NCI-H1417 treated with DMSO at 0.1 percent for 48 hours (cell line): ENCODE results near the gene ERBB2.
"Not testable (repeated sequence)": the region's sequence is repeated elsewhere in the genome, so short reads cannot be mapped to it uniquely, and the experiment has no call there.

ENCODE experiments used
- DNase-seq: peaks from one replicate; lab custom pipeline; 2025; lab: John Stamatoyannopoulos, UW

ERBB2 gene

DNA sequence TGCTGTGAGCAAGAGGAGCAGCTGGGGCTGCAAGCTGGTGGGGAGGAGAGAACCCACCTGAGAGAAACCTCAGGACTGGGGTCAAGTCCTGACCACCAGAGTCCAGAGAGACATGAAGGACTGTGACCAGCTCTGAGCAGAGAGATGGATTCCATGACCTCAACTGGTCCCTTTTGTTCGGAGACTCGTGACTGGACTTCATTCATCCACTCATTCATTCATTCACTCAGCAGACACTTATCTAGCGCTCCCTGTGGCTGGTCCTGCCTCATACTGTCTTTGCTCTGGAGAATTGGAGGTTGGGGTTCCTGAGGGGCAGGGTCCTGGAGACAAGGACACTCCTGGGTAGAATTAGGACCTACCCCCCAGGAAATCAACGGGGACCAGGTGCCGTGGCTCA lies 4.0 kb downstream of the ERBB2 start:
- DNase-seq = no peak

DNA sequence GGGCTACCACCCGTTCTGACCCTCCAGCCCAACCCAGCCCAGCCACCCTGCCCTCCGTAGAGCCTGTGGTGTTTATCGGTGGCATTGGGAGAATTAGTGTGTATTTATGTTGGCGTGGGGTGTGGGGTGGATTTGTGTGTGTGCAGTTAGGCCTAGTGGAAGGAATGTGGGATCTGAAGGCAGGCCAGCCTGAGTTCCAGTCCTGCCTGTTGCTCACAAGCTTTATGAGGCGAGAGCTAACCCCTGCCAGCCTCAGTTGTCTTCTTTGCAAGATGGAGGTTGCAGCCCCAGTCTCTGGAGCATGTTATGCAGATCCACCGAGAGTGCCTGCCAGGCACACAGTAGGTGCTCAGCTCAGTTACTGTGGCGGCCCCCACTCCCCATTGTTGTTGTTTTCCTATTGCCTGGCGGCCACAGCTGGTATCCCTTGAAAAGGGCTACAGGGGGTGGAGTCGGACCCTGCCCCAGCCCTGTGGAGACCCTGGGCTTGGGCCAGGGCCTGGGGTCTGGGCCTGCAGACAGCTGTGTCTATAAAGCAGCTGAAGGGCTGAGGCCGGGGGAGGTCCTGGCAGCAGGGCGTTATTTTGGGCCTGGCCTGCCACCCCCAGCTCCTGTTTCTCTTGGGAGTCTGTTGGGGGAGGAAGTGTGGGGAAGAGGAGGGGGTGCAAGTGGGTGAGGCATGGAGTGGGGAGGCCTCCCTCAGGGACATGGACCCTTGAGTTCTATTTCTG lies 5.1 kb downstream of the ERBB2 start:
- DNase-seq = no peak

DNA sequence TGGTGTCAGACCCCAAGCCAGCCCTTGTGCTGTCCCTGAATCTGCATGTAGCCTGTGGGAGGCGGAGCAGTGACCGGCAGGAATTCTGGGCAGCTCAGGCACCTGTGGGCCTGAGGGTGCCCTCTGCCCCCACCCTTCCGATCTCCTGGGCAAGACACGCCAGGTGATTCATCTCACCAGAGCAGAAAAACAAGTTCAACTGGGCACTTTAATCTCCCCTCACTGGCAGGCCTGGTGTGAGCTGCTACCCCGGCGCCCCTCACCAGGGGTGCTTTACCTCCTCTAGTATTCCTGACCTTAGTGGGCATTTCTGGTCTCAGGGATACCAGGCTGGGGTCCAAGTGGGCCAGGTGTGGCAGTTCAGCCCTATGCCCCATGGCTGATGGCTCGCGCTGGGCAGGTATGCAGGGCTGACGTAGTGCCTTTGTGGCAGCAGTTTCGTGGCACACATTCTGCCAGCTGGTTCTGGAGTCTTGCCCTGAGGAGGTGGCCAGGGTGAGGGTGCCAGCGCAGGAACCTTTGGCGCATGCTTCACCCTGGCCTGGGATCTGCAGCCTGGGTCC lies 6.0 kb downstream of the ERBB2 start:
- DNase-seq = no peak

DNA sequence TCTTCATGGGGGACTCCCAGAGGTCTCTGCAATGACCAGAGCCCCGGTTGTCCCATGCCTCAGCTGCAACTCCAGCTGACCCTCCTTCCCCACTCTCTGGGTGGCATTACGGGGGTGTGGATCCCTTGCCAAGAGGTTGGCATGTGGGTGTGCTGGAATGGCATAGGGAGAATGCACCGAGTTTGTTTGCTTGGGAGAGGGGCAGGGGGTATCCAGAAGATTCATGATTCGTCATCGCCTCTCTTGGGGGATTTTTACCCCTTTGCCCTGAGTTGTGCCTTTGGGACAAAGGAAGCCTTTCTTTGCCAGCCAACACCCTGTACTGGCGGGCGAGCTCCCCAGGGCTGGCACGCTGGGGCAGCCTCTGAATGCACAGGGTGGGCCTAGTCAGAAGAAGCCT lies 6.5 kb downstream of the ERBB2 start:
- no peak for DNase-seq

DNA sequence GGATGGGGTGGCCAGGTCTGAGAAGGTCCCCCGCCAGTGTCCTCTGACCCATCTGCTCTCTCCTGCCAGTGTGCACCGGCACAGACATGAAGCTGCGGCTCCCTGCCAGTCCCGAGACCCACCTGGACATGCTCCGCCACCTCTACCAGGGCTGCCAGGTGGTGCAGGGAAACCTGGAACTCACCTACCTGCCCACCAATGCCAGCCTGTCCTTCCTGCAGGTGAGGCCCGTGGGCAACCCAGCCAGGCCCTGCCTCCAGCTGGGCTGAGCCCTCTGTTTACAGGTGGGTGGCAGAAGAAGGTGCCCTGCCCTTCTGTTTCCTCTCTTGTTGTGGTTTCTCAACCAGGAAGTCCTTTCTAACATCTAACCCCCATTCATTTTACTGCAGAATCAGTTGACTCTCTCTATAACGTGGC lies 7.1 kb downstream of the ERBB2 start:
- no peak for DNase-seq

DNA sequence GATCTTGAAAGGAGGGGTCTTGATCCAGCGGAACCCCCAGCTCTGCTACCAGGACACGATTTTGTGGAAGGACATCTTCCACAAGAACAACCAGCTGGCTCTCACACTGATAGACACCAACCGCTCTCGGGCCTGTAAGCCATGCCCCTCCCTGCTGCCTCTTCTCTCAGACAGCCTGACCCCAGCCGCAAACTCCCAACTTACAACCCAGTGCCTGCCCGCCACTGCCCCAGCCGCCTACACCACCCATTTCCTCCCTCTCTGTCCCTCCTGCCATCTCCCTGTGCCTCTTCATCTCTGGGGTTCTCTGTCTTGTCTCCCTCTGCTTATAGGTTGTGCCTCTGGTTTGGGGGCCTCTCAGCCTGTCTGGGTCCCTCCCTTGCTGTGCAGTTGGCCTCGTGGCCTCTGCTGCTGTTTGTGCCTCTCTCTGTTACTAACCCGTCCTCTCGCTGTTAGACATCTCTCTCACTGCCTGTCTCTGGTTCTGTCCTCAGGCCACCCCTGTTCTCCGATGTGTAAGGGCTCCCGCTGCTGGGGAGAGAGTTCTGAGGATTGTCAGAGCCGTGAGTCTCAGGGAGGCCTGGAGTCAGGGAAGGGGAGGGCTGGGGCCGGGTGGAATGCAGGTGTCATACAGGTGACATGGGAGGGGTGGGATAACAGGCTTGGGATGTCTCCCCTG lies 9.6 kb downstream of the ERBB2 start:
- DNase-seq = no peak

DNA sequence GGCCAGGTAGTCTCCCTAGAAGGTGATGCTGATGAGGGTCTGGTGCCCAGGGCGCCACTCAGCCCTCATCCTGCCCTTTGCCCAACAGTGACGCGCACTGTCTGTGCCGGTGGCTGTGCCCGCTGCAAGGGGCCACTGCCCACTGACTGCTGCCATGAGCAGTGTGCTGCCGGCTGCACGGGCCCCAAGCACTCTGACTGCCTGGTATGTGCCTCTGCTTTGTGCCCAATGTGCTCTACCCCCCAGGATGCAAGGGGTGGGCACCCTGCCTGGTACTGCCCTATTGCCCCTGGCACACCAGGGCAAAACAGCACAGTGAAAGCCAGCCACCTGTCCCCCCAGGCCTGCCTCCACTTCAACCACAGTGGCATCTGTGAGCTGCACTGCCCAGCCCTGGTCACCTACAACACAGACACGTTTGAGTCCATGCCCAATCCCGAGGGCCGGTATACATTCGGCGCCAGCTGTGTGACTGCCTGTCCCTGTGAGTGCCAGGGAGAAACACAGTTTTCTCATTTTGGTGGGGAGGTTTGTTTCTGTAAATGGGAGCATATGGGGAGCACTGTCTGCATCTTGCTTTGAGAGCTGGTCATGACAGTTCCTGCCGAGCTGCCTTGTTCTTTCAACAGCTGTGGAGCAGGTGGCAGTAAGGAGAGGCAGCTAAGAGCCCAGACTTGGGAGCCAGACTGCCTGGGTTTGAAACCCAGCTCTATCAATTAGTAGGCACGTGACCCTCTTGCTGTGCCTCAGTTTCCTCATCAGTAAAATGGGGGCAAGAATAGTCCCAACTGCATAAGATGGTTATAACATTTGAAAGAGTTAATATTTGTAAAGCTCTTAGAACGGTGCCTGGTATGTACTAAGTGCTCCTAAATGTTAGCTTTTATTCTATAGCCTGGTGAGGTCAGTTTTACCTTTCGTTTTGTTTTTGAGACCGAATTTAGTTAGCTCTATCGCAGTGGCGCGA lies 10.4 kb downstream of the ERBB2 start:
- no peak for DNase-seq

DNA sequence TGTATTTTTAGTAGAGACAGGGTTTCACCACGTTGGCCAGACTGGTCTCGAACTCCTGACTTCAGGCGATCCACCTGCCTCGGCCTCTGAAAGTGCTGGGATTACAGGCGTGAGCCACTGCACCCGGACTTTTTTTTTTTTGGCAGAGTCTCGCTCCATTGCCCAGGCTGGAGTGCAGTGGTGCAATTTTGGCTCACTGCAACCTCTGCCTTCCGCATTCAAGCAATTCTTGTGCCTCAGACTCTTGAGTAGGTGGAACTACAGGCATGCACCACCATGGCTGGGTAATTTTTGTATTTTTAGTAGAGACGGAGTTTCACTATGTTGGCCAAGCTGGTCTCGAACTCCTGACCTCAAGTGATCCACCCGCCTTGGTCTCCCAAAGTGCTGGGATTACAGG lies 11.2 kb downstream of the ERBB2 start:
- DNase-seq = not testable (repeated sequence)

DNA sequence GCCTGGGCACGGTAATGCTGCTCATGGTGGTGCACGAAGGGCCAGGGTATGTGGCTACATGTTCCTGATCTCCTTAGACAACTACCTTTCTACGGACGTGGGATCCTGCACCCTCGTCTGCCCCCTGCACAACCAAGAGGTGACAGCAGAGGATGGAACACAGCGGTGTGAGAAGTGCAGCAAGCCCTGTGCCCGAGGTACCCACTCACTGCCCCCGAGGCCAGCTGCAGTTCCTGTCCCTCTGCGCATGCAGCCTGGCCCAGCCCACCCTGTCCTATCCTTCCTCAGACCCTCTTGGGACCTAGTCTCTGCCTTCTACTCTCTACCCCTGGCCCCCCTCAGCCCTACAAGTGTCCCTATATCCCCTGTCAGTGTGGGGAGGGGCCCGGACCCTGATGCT lies 12.0 kb downstream of the ERBB2 start:
- no peak for DNase-seq

DNA sequence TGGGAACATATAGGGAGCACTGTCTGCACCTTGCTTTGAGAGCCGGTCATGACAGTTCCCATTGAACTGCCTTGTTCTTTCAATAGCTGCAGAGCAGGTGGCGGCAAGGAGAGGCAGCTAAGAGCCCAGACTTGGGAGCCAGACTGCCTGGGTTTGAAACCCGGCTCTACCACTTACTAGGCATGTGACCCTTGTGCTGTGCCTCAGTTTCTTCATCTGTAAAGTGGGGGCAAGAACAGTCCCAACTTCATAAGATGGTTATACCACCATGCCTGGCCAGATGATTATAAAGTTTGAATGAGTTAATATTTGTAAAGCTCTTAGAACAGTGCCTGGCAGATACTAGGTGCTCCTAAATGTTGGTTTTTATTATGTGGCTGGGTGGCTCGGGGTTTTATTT lies 14.4 kb downstream of the ERBB2 start:
- DNase-seq = no peak

DNA sequence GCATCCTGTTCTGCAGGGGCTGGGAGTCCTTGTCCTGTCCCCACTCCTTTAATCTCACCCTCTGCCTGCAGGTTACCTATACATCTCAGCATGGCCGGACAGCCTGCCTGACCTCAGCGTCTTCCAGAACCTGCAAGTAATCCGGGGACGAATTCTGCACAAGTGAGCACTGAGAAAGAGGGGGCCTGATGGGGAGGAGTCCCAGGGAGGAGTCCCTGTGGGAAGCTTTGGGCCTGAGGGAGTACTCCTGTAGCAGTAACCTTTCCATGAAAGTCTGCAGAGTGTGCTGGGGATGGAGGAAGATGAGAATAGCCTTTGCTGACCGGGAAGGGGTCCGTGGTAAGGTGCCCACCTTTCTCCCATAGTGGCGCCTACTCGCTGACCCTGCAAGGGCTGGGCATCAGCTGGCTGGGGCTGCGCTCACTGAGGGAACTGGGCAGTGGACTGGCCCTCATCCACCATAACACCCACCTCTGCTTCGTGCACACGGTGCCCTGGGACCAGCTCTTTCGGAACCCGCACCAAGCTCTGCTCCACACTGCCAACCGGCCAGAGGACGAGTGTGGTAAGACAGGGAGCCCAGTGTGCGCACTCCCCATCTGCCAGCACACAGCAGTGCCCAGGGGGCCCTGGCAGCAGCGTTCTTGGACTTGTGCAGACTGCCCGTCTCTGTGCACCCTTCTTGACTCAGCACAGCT lies 15.7 kb downstream of the ERBB2 start:
- DNase-seq = no peak

DNA sequence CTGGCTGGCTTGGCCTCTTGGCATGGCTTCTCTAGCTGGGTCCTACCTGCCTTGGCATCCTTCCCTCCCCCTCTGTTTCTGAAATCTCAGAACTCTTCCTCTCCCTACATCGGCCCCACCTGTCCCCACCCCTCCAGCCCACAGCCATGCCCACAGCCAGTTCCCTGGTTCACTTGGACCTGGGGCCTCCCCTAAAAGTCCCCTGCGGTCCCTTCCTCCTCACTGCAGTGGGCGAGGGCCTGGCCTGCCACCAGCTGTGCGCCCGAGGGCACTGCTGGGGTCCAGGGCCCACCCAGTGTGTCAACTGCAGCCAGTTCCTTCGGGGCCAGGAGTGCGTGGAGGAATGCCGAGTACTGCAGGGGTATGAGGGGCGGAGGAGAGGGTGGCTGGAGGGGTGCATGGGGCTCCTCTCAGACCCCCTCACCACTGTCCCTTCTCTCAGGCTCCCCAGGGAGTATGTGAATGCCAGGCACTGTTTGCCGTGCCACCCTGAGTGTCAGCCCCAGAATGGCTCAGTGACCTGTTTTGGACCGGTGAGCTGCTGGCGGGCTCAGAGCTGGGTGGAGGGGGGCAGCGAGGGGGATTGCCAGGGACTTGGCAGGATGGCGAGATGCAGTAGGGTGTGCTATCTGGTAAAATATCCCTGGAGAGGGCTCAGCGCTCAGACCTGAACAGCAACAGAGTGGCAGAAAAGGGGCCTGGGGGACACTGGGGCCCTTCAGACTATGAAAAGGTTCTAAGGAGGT lies 16.4 kb downstream of the ERBB2 start:
- DNase-seq = no peak

DNA sequence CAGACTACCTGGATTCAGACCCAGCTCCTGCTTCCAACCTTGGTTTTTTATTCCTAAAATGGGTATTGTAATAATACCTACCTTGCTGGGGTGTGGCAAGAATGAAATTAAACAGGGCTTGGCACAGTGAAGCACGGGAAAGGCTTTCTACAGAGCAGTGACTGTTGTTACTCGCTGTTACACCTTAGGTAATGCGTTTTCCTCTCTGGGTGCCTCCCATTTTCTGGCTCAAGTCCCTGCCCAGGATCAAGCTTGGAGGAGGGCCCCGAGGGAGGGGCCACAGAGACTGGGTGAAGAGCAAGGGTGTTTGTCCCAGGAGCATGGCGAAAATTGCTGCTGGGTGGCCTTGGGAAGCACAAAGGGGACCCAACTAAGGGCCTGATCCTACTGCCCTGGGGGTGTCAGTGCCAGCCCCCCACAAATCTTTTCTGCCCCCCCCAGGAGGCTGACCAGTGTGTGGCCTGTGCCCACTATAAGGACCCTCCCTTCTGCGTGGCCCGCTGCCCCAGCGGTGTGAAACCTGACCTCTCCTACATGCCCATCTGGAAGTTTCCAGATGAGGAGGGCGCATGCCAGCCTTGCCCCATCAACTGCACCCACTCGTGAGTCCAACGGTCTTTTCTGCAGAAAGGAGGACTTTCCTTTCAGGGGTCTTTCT lies 17.1 kb downstream of the ERBB2 start:
- no peak for DNase-seq

DNA sequence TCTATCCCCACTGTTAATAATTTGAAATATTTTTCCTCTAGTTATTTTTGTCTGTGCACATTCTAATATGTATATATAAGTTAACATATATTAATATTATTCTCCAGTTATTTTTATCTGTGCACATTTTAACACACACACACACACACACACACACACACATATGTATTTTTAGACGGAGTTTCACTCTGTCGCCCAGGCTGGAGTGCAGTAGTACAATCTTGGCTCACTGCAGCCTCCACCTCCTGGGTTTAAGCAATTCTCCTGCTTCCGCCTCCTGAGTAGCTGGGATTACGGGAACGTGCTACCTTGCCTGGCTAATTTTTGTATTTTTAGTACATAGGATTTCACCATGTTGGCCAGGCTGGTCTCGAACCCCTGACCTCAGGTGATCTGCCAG lies 17.8 kb downstream of the ERBB2 start:
- DNase-seq = no peak

DNA sequence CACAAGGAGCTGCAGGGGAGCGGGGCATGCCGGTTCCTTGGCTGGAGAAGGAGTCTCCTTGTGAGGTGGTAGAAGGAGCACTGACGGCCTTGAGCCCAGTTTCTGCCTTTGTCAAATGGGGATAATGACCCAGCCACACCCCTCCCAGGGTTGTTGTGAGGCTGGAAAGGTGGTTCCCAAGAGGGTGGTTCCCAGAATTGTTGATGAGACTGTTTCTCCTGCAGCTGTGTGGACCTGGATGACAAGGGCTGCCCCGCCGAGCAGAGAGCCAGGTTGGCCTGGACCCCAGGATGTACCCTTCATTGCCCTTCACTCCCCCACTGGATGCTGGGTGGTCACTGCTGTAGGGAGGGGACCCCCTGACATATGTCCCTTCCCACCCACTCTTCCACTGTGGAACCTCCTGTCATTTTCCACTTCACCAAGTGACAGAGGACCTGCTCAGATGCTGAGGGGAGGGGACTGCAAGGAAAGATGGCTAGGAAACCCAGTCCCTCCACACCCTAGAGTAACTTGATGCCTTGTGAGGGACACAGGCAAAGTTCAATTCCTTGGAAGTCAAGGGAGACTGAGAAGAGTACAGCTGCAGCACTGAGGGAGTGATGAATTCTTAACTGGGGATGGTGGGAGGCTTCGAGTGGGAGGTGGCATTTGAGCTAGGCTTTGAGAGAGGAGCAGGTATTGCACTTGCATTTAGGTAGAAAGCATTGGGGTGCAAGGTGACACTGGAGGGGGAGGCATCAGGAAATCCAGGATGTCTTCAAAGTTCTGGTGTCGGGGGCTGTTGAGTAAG lies 19.9 kb downstream of the ERBB2 start:
- no peak for DNase-seq

DNA sequence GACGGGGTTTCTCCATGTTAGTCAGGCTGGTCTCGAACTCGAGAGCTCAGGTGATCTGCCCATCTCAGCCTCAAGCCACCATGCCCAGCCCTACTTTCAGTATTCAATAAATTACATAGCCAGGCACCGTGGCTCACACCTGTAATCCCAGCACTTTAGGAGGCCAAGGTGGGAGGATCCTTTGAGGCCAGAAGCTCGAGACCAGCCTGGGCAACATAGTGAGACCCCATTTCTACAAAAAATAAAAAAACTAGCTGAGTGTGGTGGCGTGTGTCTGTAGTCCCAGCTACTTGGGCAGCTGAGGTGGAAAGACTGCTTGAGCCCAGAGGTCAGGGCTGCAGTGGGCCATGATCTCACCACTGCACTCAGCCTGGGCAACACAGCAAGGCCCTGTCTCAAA lies 22.2 kb downstream of the ERBB2 start:
- no peak for DNase-seq

DNA sequence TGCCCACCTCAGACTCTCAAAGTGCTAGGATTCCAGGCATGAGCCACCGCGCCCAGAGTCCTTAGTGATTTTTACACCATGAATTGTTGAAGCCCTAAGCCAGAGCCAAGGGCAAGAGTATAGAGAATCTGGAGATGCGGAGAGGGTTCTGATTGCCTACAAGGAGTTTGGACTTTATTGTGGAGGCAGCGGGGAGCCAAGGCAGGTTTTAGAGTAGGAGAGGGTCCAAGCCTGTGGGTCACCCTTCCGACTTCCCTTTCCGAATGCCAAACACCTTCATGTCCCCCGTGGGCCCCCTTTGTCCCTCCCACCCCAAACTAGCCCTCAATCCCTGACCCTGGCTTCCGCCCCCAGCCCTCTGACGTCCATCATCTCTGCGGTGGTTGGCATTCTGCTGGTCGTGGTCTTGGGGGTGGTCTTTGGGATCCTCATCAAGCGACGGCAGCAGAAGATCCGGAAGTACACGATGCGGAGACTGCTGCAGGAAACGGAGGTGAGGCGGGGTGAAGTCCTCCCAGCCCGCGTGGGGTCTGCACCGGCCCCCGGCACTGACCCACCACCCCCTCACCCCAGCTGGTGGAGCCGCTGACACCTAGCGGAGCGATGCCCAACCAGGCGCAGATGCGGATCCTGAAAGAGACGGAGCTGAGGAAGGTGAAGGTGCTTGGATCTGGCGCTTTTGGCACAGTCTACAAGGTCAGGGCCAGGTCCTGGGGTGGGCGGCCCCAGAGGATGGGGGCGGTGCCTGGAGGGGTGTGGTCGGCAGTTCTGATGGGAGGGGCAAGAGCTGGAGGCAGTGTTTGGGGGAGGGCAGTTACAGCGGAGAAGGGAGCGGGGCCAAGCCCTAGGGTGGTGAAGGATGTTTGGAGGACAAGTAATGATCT lies 23.3 kb downstream of the ERBB2 start:
- no peak for DNase-seq

DNA sequence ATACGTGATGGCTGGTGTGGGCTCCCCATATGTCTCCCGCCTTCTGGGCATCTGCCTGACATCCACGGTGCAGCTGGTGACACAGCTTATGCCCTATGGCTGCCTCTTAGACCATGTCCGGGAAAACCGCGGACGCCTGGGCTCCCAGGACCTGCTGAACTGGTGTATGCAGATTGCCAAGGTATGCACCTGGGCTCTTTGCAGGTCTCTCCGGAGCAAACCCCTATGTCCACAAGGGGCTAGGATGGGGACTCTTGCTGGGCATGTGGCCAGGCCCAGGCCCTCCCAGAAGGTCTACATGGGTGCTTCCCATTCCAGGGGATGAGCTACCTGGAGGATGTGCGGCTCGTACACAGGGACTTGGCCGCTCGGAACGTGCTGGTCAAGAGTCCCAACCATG lies 24.9 kb downstream of the ERBB2 start:
- no peak for DNase-seq

DNA sequence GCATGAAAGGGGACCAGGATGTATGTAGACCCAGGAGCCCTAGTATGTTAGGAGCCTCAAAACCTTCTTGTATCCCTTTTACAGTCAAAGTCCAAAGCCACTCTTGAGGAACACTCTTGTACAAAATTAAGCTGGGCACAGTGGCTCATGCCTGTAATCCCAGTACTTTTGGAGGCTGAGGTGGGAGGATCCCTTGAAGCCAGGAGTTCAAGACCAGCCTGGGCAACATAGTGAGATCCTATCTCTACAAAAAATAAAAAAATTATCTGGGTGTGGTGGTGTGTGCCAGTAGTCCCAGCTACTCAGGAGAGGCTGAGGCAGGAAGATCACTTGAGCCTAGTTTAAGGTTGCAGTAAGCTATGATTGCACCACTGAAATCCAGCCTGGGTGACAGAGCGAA lies 26.1 kb downstream of the ERBB2 start:
- not testable (repeated sequence) for DNase-seq
